Prostate gland (tissue), 2 donors: Measurements from ENCODE around the gene CARD9. TPM values are rescaled to one million over a fixed set of nuclear protein-coding genes. Genes with fewer than 3 reads are reported as not detected.

Experiments used
- DNase-seq: peaks from one replicate; pipeline ENCODE4 v3.0.0-alpha.2; 2019; ENCODE audit warnings: low spot score
- H3K27ac ChIP-seq, 2 donors: fragments of 200-600 bp; sonication (generic); 2 replicates each; pipeline ENCODE4 v1.5.1; 2017 to 2019
- H3K27me3 ChIP-seq: fragments of 200-600 bp; sonication (generic); replicated peaks from 2 replicates; pipeline ENCODE4 v1.5.1; 2019; ENCODE audit not compliant: insufficient read depth
- H3K36me3 ChIP-seq, 2 donors: fragments of 200-600 bp; sonication (generic); 1 replicate in 1 of 2; 2 replicates in 1 of 2; pipeline versions ENCODE4 v1.5.1 to v1.8.1; 2017 to 2019
- H3K4me1 ChIP-seq: fragments of 200-600 bp; sonication (generic); replicated peaks from 2 replicates; pipeline ENCODE4 v1.5.1; 2019
- H3K4me3 ChIP-seq, 2 donors: fragments of 200-600 bp; sonication (generic); 2 replicates each; pipeline ENCODE4 v1.5.1; 2017 to 2019
- H3K9me3 ChIP-seq: fragments of 200-600 bp; sonication (generic); 2 replicates; pipeline ENCODE4 v1.5.1; 2017
- POLR2A ChIP-seq: fragments of 450-650 bp; IDR thresholded peaks from one replicate; pipeline ENCODE4 v1.6.1; 2016; ENCODE audit warnings: antibody characterized with exemption, mild to moderate bottlenecking
- POLR2AphosphoS5 ChIP-seq: sonication (generic); formaldehyde crosslinking; IDR thresholded peaks from one replicate; pipeline ENCODE4 v1.6.1; 2017; ENCODE audit warnings: antibody characterized with exemption
- WGBS: methylation state at CpG from one replicate; pipeline ENCODE4 v1.1.5; 2018; 5-methylcytosine and 5-hydroxymethylcytosine counted together
- intact Hi-C: fragments of 100-400 bp; cut with DNase I; formaldehyde crosslinking; loops from one replicate; pipeline ENCODE4 v1.14.2; 2022
- total RNA-seq, 2 donors: library from RNA; depleted of rRNA; stranded (reverse); fragments of >200 nt; gene quantifications; one replicate each; pipeline ENCODE4 v1.1.0, GENCODE V29; 2016
- TF ChIP-seq, protein P1 (sequence below), 4 experiments: fragments of 200-600 bp in 2 of 4; fragments of 450-650 bp in 2 of 4; sonication (generic) in 2 of 4; IDR thresholded peaks; 1 replicate in 3 of 4; 2 replicates in 1 of 4; pipeline ENCODE4 v1.5.1; 2016 to 2019; ENCODE audit warnings: antibody characterized with exemption in 4 of 4, mild to moderate bottlenecking in 2 of 4, moderate library complexity in 2 of 4

CARD9 gene
- total RNA-seq, 2 donors from 2014 or later: 1.5 to 3.4 TPM

DNA sequence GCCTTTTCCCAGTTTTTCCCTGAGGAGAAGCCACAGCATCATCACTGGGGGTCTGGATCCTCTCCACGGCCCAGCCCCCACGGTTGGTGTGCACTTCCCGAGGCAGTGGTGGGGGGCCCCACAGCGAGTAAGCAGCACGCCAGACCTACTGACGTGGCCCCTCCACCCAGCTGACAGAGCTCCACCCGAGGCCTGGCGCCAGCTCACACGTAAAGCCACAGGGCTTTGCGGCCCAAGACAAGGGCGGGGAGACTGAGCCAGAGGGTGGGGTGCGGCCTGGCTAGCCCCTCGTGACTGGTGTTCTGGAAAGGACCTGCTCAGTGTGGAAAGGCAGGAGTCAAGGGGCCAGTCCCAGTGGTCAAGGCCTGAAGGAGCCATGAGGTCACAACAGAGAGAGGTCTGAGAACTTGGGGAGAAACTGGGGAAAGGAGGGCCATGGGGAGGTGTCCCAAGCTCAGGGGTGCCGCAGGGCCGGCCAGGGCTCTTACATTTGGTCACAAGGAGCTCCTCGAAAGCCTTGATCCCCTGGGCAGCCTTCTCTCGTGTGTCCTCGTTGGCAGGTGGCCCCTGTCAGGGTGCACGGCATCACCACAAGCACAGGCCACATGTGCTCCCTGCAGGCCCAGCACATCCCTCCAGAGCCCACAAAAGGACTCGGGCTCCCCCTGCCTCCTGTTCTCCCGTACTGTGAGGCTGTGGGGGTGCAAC, 21.0 kb upstream of the CARD9 start:
- Histone ChIP-seq H3K9me3 (no peaks in the 10 kb centered on the region), H3K27me3 (no peaks in the 10 kb centered on the region), H3K36me3 (peaks cover 14 to 27% of the 10 kb centered on the region in 2 donors), H3K4me1 (peaks cover 12% of the 10 kb centered on the region), H3K27ac (no peak overlapping the region), H3K4me3 (no peak overlapping the region)
- intact Hi-C loops: no loop called here
- WGBS: 96% methylated on average over 21 of the region's 21 CpGs
- DNase-seq: no peak
- TF ChIP-seq, protein P1, sequence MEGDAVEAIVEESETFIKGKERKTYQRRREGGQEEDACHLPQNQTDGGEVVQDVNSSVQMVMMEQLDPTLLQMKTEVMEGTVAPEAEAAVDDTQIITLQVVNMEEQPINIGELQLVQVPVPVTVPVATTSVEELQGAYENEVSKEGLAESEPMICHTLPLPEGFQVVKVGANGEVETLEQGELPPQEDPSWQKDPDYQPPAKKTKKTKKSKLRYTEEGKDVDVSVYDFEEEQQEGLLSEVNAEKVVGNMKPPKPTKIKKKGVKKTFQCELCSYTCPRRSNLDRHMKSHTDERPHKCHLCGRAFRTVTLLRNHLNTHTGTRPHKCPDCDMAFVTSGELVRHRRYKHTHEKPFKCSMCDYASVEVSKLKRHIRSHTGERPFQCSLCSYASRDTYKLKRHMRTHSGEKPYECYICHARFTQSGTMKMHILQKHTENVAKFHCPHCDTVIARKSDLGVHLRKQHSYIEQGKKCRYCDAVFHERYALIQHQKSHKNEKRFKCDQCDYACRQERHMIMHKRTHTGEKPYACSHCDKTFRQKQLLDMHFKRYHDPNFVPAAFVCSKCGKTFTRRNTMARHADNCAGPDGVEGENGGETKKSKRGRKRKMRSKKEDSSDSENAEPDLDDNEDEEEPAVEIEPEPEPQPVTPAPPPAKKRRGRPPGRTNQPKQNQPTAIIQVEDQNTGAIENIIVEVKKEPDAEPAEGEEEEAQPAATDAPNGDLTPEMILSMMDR (IDR thresholded peaks at IDR 0.05): no peak
- no peak for TF ChIP-seq POLR2AphosphoS5
- TF ChIP-seq POLR2A: no peak

DNA sequence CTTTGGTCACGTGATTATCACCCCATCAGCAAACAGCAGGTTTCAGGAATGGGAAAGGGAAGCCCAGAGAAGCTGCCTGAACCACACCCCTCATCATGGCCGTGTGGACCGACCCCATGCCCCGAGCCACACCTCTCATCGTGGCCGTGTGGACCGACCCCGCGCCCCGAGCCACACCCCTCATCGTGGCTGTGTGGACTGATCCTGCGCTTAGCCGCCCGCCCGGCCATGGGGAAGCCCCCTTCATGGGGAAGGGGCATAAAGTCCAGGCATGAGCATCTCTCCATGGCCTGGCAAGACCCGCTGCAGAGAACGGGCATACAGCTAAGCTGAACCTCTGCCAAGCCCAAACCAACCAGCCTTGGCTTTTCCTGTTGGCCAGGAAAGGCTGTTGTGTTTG, 20.1 kb upstream of the CARD9 start:
- Histone ChIP-seq H3K36me3 (peaks cover 14 to 27% of the 10 kb centered on the region in 2 donors), H3K27ac (no peak overlapping the region), H3K27me3 (no peaks in the 10 kb centered on the region), H3K4me1 (peaks cover 9% of the 10 kb centered on the region), H3K9me3 (no peaks in the 10 kb centered on the region), H3K4me3 (no peak overlapping the region)
- TF ChIP-seq, protein P1 (IDR thresholded peaks at IDR 0.05): no peak
- TF ChIP-seq POLR2A: no peak
- TF ChIP-seq POLR2AphosphoS5: no peak
- DNase-seq: no peak
- 86% methylated on average over 17 of the region's 17 CpGs for WGBS
- intact Hi-C loops: no loop called here

DNA sequence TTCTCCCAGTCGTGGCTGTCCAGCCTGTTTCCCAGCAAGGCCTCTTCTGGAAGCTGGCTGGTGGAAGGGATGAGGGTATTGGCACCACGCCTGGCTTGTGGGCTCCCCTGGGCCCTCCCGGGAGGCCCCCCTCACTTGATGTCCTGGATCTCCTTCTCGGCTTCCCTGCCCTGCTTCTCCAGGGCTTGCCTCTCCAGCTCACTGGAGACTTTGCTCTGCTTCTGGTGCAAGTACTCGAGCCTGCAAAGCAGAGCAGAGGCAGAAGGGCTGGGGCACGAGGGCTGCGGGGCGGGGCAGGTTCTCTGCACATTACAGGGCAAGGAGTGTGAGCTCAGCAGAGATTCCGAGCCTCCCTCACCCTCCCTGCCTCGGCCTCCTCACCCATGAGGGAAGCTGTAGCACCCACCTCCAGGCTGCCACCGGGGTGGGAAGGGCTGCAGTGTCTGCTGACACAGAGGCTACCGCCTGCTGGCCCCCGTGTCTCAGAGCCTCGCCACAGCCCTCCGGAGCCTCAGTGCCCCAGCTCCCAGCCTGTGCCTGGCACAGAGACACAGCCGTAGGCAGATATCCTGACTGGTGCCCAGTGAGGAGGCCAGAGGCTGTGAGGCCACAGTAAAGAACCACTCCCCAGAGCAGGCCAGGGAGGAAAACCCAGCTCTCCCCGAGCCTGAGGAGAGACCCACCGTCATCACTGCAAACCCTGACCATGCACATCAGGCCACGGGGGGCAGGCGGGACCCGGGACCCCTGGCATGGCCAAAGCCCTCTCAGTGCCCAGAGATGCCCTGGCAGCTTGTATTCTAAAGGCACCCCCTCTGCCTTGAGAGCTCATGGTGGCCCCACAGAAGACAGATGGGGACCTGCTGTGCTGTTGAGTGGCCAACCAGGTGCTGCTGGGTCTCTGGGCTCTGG, 19.3 kb upstream of the CARD9 start:
- peaks cover 9% of the 10 kb centered on the region for H3K4me1 ChIP-seq
- intact Hi-C loops: no loop called here
- no peak overlapping the region for H3K27ac ChIP-seq
- TF ChIP-seq, protein P1 (IDR thresholded peaks at IDR 0.05): no peak
- TF ChIP-seq POLR2A (no peak), POLR2AphosphoS5 (no peak)
- no peak for DNase-seq
- H3K27me3 ChIP-seq: no peaks in the 10 kb centered on the region
- H3K4me3 ChIP-seq: no peak overlapping the region
- H3K9me3 ChIP-seq: no peaks in the 10 kb centered on the region
- 84% methylated on average over 17 of the region's 21 CpGs for WGBS
- peaks cover 14 to 27% of the 10 kb centered on the region in 2 donors for H3K36me3 ChIP-seq

DNA sequence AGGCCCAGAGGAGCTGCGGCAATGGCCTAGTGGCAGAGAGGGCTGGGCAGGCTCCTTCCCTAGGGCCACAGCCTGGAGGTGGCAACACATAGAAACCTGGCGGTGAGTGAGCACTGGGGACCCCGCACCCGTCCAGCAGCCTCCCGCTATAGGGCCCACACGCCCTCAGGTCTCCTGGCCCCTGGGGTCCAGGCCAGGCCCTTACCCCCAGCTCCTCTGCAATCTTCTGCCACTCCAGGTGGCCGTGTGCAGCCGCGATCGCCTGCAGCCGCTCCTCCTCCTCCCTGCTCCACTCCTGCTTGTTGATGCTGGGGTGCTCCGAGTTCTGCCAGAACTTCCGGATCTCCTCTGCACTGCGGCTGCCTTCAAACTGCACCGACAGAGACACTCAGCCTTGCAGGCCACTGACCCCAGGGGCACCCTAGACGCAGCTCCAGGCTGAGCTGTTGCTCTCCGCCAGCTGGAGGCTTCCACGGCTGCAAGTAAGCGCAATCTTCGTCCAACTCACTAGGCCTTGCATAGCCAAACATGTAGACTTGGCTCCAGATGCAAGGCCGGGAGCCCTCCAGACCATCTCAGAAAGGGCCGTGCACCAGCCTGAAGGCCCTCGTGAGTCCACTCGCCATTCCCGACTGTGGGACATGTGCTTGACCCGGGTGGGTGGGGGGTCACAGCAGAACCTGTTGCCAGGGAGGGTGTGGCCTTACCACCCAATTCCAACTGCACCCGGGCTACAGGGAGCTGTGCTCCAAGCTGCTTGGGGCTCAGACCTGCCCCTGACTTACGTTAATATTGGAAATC, 18.5 kb upstream of the CARD9 start:
- no peak for DNase-seq
- Histone ChIP-seq H3K27me3 (no peaks in the 10 kb centered on the region), H3K36me3 (peaks cover 14 to 27% of the 10 kb centered on the region in 2 donors), H3K27ac (no peak overlapping the region), H3K9me3 (no peaks in the 10 kb centered on the region), H3K4me1 (peaks cover 9% of the 10 kb centered on the region), H3K4me3 (no peak overlapping the region)
- TF ChIP-seq POLR2AphosphoS5: no peak
- TF ChIP-seq, protein P1 (IDR thresholded peaks at IDR 0.05): no peak
- no peak for TF ChIP-seq POLR2A
- intact Hi-C loops: no loop called here
- WGBS: 92% methylated on average over 24 of the region's 28 CpGs
